K562 (cell line): ENCODE results near the gene ANKRD10.

ENCODE experiments used
- EZH2 ChIP-seq: IDR thresholded peaks from 2 replicates; pipeline ENCODE4 v1.6.1; 2012; ENCODE audit warnings: low read depth, mild to moderate bottlenecking, inconsistent platforms, low read length, borderline replicate concordance
- MAFK ChIP-seq: IDR thresholded peaks from 2 replicates; pipeline ENCODE4 v1.6.1; 2011; ENCODE audit warnings: low read length, improper control_type of control experiment
- SMAD3 ChIP-seq: fragments of 450-650 bp; formaldehyde crosslinking; conservative IDR thresholded peaks from 2 replicates; pipeline ENCODE4 v1.4.0; 2020; ENCODE audit warnings: mild to moderate bottlenecking
- SMC3 ChIP-seq: conservative IDR thresholded peaks from 2 replicates; pipeline ENCODE4 v1.6.1; 2011; ENCODE audit warnings: low read depth, low read length, improper control_type of control experiment; ENCODE audit not compliant: insufficient read depth
- SP1 ChIP-seq: sonication (generic); formaldehyde crosslinking; IDR thresholded peaks from 2 replicates; pipeline ENCODE4 v1.8.1; 2022; ENCODE audit warnings: mild to moderate bottlenecking, missing genetic modification reagents
- SPI1 ChIP-seq: IDR thresholded peaks from 2 replicates; pipeline ENCODE4 v1.6.1; 2011; ENCODE audit warnings: low read depth, low read length, control low read depth, borderline replicate concordance
- TAF15 ChIP-seq: fragments of 200-400 bp; formaldehyde crosslinking; IDR thresholded peaks from 2 replicates; pipeline ENCODE4 v1.6.1; 2017; ENCODE audit warnings: mild to moderate bottlenecking, low read depth, low read length, moderate library complexity
- ZKSCAN8 ChIP-seq: fragments of 200-800 bp; sonication (Bioruptor generic); IDR thresholded peaks from 2 replicates; pipeline ENCODE4 v1.6.1; 2016; ENCODE audit warnings: missing genetic modification characterization, missing compliant biosample characterization

DNA sequence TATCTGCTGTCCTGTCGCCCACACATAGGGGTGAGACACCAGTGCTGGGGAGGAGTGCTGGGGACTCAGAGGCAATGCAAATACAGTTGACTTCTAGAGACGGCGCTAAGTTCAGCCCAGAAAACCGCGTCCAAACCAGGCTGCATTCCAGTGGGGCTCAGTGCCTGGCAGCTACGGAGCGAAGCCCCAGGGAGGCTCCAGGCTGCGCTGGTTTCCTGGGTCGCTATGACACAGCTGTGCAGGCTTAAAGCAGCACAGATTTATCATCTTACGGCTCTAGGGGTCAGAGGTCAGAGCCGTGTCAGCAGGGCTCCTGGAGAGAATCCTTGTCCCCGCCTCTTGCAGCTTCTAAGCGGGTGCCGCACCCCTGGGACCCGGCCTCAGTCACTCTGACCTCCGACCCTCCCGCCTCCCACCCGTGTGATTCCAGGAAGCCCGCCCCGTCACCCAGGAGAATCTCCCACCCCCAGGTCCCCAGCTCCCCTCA lies 61.6 kb downstream of the ANKRD10 start:
- TF ChIP-seq SMC3 (no peak), ZKSCAN8 (CRISPR knock-in tag) (no peak), EZH2 (no peak), TAF15 (no peak), SMAD3 (no peak), SP1 (CRISPR knock-in tag) (no peak), MAFK (no peak), SPI1 (no peak)
